B cell (primary cell): ENCODE data around the gene EAPP. TPM values are rescaled to one million over a fixed set of nuclear protein-coding genes. Genes with fewer than 3 reads are reported as not detected.
"Not testable (repeated sequence)": the region's sequence is repeated elsewhere in the genome, so short reads cannot be mapped to it uniquely, and the experiment has no call there.

Source experiments
- ATAC-seq: fragments of 200-7000 bp; cut with Tn5 transposase; one replicate; pipeline ENCODE4 v1.10.0; 2021; ENCODE audit warnings: low read depth, mild to moderate bottlenecking, moderate number of reproducible peaks, moderate library complexity
- CTCF ChIA-PET: fragments of 350-600 bp; sonication (Branson Sonifier 250); formaldehyde crosslinking; loops from one replicate; lab custom pipeline; 2021; ENCODE audit warnings: antibody characterized with exemption, inconsistent platforms; lab: Charles Lee
- POLR2A ChIA-PET: fragments of 350-600 bp; sonication (Branson Sonifier 250); formaldehyde crosslinking; loops from one replicate; lab custom pipeline; 2021; ENCODE audit warnings: antibody characterized with exemption; lab: Charles Lee
- DNase-seq: peaks from one replicate; pipeline ENCODE4 v3.0.0; 2013
- H2AFZ ChIP-seq: 2 replicates; pipeline ENCODE4 v1.6.1; 2012; ENCODE audit warnings: mild to moderate bottlenecking, low read depth, low read length; ENCODE audit not compliant: insufficient read depth, poor library complexity, severe bottlenecking
- H3K27ac ChIP-seq, 2 donors: 1 replicate in 1 of 2; 2 replicates in 1 of 2; pipeline ENCODE4 v1.5.1; 2012 to 2013; ENCODE audit warnings: low read length in 2 of 2, mild to moderate bottlenecking in 2 of 2, moderate library complexity in 1 of 2
- H3K27me3 ChIP-seq, 4 experiments: fragments of 200-600 bp in 1 of 4; sonication (generic) in 1 of 4; replicated peaks in 1 of 4; 1 replicate in 2 of 4; 2 replicates in 2 of 4; pipeline versions ENCODE4 v1.6.1 to v1.7.0; 2013 to 2016; ENCODE audit warnings: low read length in 3 of 4, mild to moderate bottlenecking in 2 of 4, mixed read lengths in 1 of 4, moderate library complexity in 1 of 4; ENCODE audit not compliant: insufficient read depth in 4 of 4, control insufficient read depth in 3 of 4; ENCODE audit errors: control extremely low read depth in 1 of 4
- H3K36me3 ChIP-seq, 2 experiments: replicated peaks in 1 of 2; 1 replicate in 1 of 2; 2 replicates in 1 of 2; pipeline versions ENCODE4 v1.6.1 to v1.7.1; 2013; ENCODE audit warnings: low read length in 1 of 2; ENCODE audit not compliant: insufficient read depth in 2 of 2, control insufficient read depth in 1 of 2; ENCODE audit errors: control extremely low read depth in 1 of 2, extremely low read depth in 1 of 2
- H3K4me1 ChIP-seq, 2 donors: fragments of 200-600 bp in 1 of 2; sonication (generic) in 1 of 2; 1 replicate in 1 of 2; 2 replicates in 1 of 2; pipeline versions ENCODE4 v1.5.1 to v1.6.1; 2013 to 2017; ENCODE audit warnings: low read length in 2 of 2; ENCODE audit not compliant: control insufficient read depth in 2 of 2, insufficient read depth in 2 of 2
- H3K4me2 ChIP-seq: replicated peaks from 2 replicates; pipeline ENCODE3; 2012; ENCODE audit warnings: mild to moderate bottlenecking, low read depth, low read length; ENCODE audit not compliant: poor library complexity, severe bottlenecking
- H3K4me3 ChIP-seq, 5 experiments: fragments of 200-600 bp in 1 of 5; sonication (generic) in 1 of 5; 1 replicate in 3 of 5; 2 replicates in 2 of 5; pipeline versions ENCODE4 v1.5.1 to v1.7.0; 2011 to 2016; ENCODE audit warnings: low read length in 4 of 5, mild to moderate bottlenecking in 4 of 5, low read depth in 2 of 5, control low read depth in 1 of 5, moderate library complexity in 1 of 5; ENCODE audit not compliant: insufficient read depth in 1 of 5; ENCODE audit errors: control extremely low read depth in 1 of 5, extremely low read depth in 1 of 5
- H3K79me2 ChIP-seq: fragments of 200-600 bp; sonication (generic); one replicate; pipeline ENCODE4 v1.6.0; 2016; ENCODE audit warnings: low read length; ENCODE audit not compliant: control insufficient read depth, insufficient read depth
- H3K9ac ChIP-seq: fragments of 200-600 bp; sonication (generic); 2 replicates; pipeline ENCODE4 v1.6.1; 2017; ENCODE audit warnings: mild to moderate bottlenecking, low read length, moderate library complexity
- H3K9me3 ChIP-seq, 3 donors: one replicate each; pipeline versions ENCODE4 v1.6.1 to v1.7.1; 2013; ENCODE audit warnings: low read length in 2 of 3; ENCODE audit not compliant: control insufficient read depth in 2 of 3, insufficient read depth in 1 of 3; ENCODE audit errors: control extremely low read depth in 1 of 3
- H4K20me1 ChIP-seq: 2 replicates; pipeline ENCODE4 v1.6.0; 2012; ENCODE audit warnings: mild to moderate bottlenecking, low read length; ENCODE audit not compliant: insufficient read depth, control insufficient read depth, poor library complexity, severe bottlenecking
- H3K27ac Mint-ChIP-seq: one replicate; pipeline ENCODE4 v1.8.0; 2021; ENCODE audit warnings: mixed read lengths
- H3K27me3 Mint-ChIP-seq: one replicate; pipeline ENCODE4 v1.8.0; 2021; ENCODE audit warnings: mixed read lengths
- H3K4me1 Mint-ChIP-seq: one replicate; pipeline ENCODE4 v1.8.0; 2021; ENCODE audit warnings: mixed read lengths
- H3K4me3 Mint-ChIP-seq: one replicate; pipeline ENCODE4 v1.8.0; 2021; ENCODE audit warnings: mixed read lengths
- H3K9me3 Mint-ChIP-seq: one replicate; pipeline ENCODE4 v1.8.0; 2022; ENCODE audit warnings: mixed read lengths; ENCODE audit not compliant: insufficient read depth
- EZH2 ChIP-seq: IDR thresholded peaks from 2 replicates; pipeline ENCODE4 v1.6.1; 2012; ENCODE audit warnings: borderline replicate concordance, low read depth, mild to moderate bottlenecking, moderate library complexity, low read length; ENCODE audit not compliant: insufficient read depth, poor library complexity, severe bottlenecking
- WGBS: methylation state at CpG from one replicate; pipeline ENCODE4 v1.1.5; 2013; ENCODE audit warnings: missing lambda C conversion rate; ENCODE audit not compliant: insufficient coverage; 5-methylcytosine and 5-hydroxymethylcytosine counted together
- intact Hi-C: fragments of 100-400 bp; cut with micrococcal nuclease; formaldehyde crosslinking; loops from one replicate; pipeline ENCODE4 v1.10.0; 2022
- polyA plus RNA-seq: library from polyadenylated mRNA; depleted of rRNA; stranded (reverse); fragments of >200 nt; gene quantifications from 2 replicates; pipeline ENCODE4 v1.2.3, GENCODE V29; 2012
- total RNA-seq, 2 donors: library from RNA; stranded (reverse); fragments of 120-200 nt in 1 of 2; gene quantifications; 1 replicate in 1 of 2; 2 replicates in 1 of 2; pipeline versions ENCODE4 v1.2.3 to v1.2.4, GENCODE V29; 2013 to 2022
- TF ChIP-seq, protein P1 (sequence below): fragments of 200-600 bp; IDR thresholded peaks from one replicate; pipeline ENCODE4 v1.8.0; 2022; ENCODE audit warnings: antibody characterized with exemption, mild to moderate bottlenecking

EAPP gene
- total and polyA plus RNA-seq, 2 donors (not counting 1 experiment from before 2014, with no cell fraction given): 36.2 to 58.0 TPM

DNA sequence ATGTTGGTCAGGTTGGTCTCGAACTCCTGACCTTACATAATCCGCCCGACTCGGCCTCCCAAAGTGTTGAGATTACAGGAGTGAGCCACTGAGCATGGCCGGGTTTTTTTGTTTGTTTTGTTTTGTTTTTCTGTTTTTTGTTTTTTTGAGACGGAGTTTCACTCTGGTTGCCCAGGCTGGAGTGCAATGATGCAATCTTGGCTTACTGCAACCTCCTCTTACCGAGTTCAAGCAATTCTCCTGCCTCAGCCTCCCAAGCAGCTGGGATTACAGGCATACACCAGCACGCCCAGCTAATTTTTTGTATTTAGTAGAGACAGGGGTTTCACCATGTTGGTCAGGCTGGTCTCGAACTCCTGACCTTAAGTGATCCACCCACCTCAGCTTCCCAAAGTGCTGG, 35.5 kb downstream of the EAPP start:
- H2AFZ ChIP-seq, H3K9ac ChIP-seq, H3K36me3 ChIP-seq, intact Hi-C loops, H3K27ac ChIP-seq, DNase-seq, H3K9me3 Mint-ChIP-seq, H3K4me1 ChIP-seq, H3K27me3 Mint-ChIP-seq, H3K4me3 ChIP-seq, POLR2A ChIA-PET, H3K4me1 Mint-ChIP-seq, H3K27me3 ChIP-seq, H4K20me1 ChIP-seq, H3K4me2 ChIP-seq, H3K4me3 Mint-ChIP-seq, H3K79me2 ChIP-seq, H3K27ac Mint-ChIP-seq, CTCF ChIA-PET, ATAC-seq, H3K9me3 ChIP-seq: not testable (repeated sequence)
- 96% methylated on average over 4 of the region's 9 CpGs for WGBS

DNA sequence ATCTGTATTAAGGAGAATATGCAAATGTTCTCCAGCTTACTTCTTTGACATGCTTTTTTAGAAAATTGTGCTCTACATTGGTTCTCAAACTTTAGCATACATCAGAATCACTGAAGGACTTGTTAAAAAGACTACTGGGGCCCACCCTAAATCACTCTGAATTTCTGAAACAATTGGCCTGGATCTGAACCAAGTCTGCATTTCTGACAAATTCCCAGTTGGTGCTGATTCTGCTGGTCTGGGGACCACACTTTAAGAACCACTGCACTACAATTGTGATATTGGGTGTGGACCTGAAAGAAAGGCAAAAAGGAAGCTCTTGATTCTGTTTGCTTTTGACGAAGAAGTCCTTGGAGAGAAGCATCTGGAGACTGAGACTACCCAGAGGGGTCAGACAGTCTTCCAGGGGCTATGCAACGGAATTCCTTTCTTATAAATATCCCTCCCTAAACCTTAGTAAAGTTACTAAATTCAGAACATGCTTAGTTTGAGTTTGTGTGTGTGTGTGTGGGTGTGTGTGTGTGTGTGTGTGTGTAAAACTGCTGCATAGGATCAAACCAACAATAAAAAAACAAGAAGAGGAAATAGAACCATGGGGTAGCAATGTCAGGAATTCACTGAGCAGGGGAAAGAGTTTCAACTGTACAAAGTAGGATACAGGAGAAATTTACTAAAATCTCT, 36.8 kb downstream of the EAPP start:
- CTCF ChIA-PET: no interaction called here
- H3K9ac ChIP-seq: no peak overlapping the region
- no peak overlapping the region for H2AFZ ChIP-seq
- POLR2A ChIA-PET: no interaction called here
- Mint-ChIP-seq H3K9me3 (no peaks in the 10 kb centered on the region), H3K27ac (no peak overlapping the region), H3K27me3 (no peaks in the 10 kb centered on the region), H3K4me1 (no peaks in the 10 kb centered on the region), H3K4me3 (no peak overlapping the region)
- no peaks in the 10 kb centered on the region for H3K9me3 ChIP-seq
- H3K4me1 ChIP-seq: no peaks in the 10 kb centered on the region
- intact Hi-C loops: no loop called here
- no peak overlapping the region for H3K4me2 ChIP-seq
- WGBS: no CpG with 5 or more reads among the region's 2 CpGs
- no peaks in the 10 kb centered on the region for H3K27me3 ChIP-seq
- DNase-seq (no peak), ATAC-seq (no peak)
- H3K79me2 ChIP-seq: no peaks in the 10 kb centered on the region
- no peak overlapping the region for H3K4me3 ChIP-seq
- TF ChIP-seq, protein P1, sequence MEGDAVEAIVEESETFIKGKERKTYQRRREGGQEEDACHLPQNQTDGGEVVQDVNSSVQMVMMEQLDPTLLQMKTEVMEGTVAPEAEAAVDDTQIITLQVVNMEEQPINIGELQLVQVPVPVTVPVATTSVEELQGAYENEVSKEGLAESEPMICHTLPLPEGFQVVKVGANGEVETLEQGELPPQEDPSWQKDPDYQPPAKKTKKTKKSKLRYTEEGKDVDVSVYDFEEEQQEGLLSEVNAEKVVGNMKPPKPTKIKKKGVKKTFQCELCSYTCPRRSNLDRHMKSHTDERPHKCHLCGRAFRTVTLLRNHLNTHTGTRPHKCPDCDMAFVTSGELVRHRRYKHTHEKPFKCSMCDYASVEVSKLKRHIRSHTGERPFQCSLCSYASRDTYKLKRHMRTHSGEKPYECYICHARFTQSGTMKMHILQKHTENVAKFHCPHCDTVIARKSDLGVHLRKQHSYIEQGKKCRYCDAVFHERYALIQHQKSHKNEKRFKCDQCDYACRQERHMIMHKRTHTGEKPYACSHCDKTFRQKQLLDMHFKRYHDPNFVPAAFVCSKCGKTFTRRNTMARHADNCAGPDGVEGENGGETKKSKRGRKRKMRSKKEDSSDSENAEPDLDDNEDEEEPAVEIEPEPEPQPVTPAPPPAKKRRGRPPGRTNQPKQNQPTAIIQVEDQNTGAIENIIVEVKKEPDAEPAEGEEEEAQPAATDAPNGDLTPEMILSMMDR: no peak
- no peak for TF ChIP-seq EZH2
- no peak overlapping the region for H3K27ac ChIP-seq
- no peaks in the 10 kb centered on the region for H4K20me1 ChIP-seq
- no peaks in the 10 kb centered on the region for H3K36me3 ChIP-seq
